Neuronal stem cell (in vitro differentiated cells): Measurements from ENCODE around the gene TLCD3A.
A peak's percentile ranks its signal among the peaks of the same experiment; 100 is the strongest.
"Not testable (repeated sequence)": the region's sequence is repeated elsewhere in the genome, so short reads cannot be mapped to it uniquely, and the experiment has no call there.

Experiments
- DNase-seq: peaks from one replicate; pipeline ENCODE4 v3.0.0-alpha.2; 2013; ENCODE audit warnings: low spot score
- H2AFZ ChIP-seq: one replicate; pipeline ENCODE4 v1.6.1; 2013; ENCODE audit warnings: mild to moderate bottlenecking, low read length, inconsistent platforms
- H2AK5ac ChIP-seq: 2 replicates; pipeline ENCODE4 v1.6.1; 2013; ENCODE audit warnings: low read depth, mild to moderate bottlenecking, inconsistent platforms, low read length, moderate library complexity, mixed read lengths
- H2BK120ac ChIP-seq: 2 replicates; pipeline ENCODE4 v1.6.1; 2013; ENCODE audit warnings: low read depth, mild to moderate bottlenecking, inconsistent platforms, low read length, moderate library complexity, mixed read lengths
- H2BK12ac ChIP-seq: one replicate; pipeline ENCODE4 v1.6.1; 2013; ENCODE audit warnings: low read length, inconsistent platforms
- H2BK15ac ChIP-seq: 2 replicates; pipeline ENCODE4 v1.6.1; 2013; ENCODE audit warnings: mild to moderate bottlenecking, low read length, inconsistent platforms, mixed read lengths
- H2BK5ac ChIP-seq: one replicate; pipeline ENCODE4 v1.6.1; 2013; ENCODE audit warnings: inconsistent platforms, mild to moderate bottlenecking, low read length, moderate library complexity
- H3K14ac ChIP-seq: one replicate; pipeline ENCODE4 v1.6.1; 2013; ENCODE audit warnings: low read length, inconsistent platforms
- H3K18ac ChIP-seq: 2 replicates; pipeline ENCODE4 v1.6.1; 2013; ENCODE audit warnings: low read length, inconsistent platforms
- H3K23ac ChIP-seq: 2 replicates; pipeline ENCODE4 v1.6.1; 2013; ENCODE audit warnings: low read depth, mild to moderate bottlenecking, mixed read lengths, low read length, inconsistent platforms; ENCODE audit not compliant: poor library complexity
- H3K27ac ChIP-seq: replicated peaks from 3 replicates; pipeline ENCODE4 v1.5.1; 2013; ENCODE audit warnings: low read length, inconsistent platforms
- H3K27me3 ChIP-seq, 3 experiments: 2 replicates each; pipeline ENCODE4 v1.6.1; 2013; ENCODE audit warnings: low read length in 3 of 3, mild to moderate bottlenecking in 2 of 3, inconsistent platforms in 1 of 3, low read depth in 1 of 3, mixed read lengths in 1 of 3, moderate library complexity in 1 of 3; ENCODE audit not compliant: control insufficient read depth in 3 of 3, insufficient read depth in 3 of 3
- H3K36me3 ChIP-seq, 2 donors: replicated peaks in 1 of 2; 2 replicates each; pipeline ENCODE4 v1.6.1; 2013; ENCODE audit warnings: low read length in 2 of 2; ENCODE audit not compliant: control insufficient read depth in 2 of 2, insufficient read depth in 2 of 2
- H3K4ac ChIP-seq: 2 replicates; pipeline ENCODE4 v1.6.1; 2013; ENCODE audit warnings: inconsistent platforms, mild to moderate bottlenecking, low read length, moderate library complexity
- H3K4me1 ChIP-seq, 2 donors: 1 replicate in 1 of 2; 2 replicates in 1 of 2; pipeline ENCODE4 v1.6.1; 2013; ENCODE audit warnings: low read length in 2 of 2, low read depth in 1 of 2; ENCODE audit not compliant: control insufficient read depth in 2 of 2, insufficient read depth in 1 of 2
- H3K4me2 ChIP-seq: one replicate; pipeline ENCODE4 v1.6.1; 2013; ENCODE audit warnings: mild to moderate bottlenecking, low read length, inconsistent platforms; ENCODE audit not compliant: insufficient read depth, poor library complexity, severe bottlenecking
- H3K4me3 ChIP-seq, 2 donors: 2 replicates each; pipeline ENCODE4 v1.5.1; 2013; ENCODE audit warnings: low read length in 2 of 2, mild to moderate bottlenecking in 2 of 2, inconsistent platforms in 1 of 2, moderate library complexity in 1 of 2
- H3K79me1 ChIP-seq: one replicate; pipeline ENCODE4 v1.6.1; 2013; ENCODE audit warnings: low read depth, mild to moderate bottlenecking, inconsistent platforms, low read length, moderate library complexity
- H3K9ac ChIP-seq: one replicate; pipeline ENCODE4 v1.6.1; 2013; ENCODE audit warnings: mild to moderate bottlenecking, low read depth, low read length, inconsistent platforms; ENCODE audit not compliant: poor library complexity
- H3K9me3 ChIP-seq, 2 donors: replicated peaks in 1 of 2; 2 replicates each; pipeline versions ENCODE3 to v1.6.1; 2013; ENCODE audit warnings: low read length in 2 of 2, mild to moderate bottlenecking in 2 of 2, inconsistent platforms in 1 of 2, low read depth in 1 of 2, mixed read lengths in 1 of 2, moderate library complexity in 1 of 2; ENCODE audit not compliant: control insufficient read depth in 2 of 2, insufficient read depth in 1 of 2
- H4K8ac ChIP-seq: one replicate; pipeline ENCODE4 v1.6.1; 2013; ENCODE audit warnings: low read depth, mild to moderate bottlenecking, inconsistent platforms, low read length, moderate library complexity
- H4K91ac ChIP-seq: one replicate; pipeline ENCODE4 v1.6.1; 2013; ENCODE audit warnings: low read length, low read depth, mild to moderate bottlenecking, inconsistent platforms; ENCODE audit not compliant: poor library complexity
- WGBS, 2 donors: extraction: QIAGEN DNeasy Blood & Tissue Kit; methylation state at CpG; one replicate each; pipeline ENCODE4 v1.1.7; 2013; ENCODE audit warnings: missing lambda C conversion rate in 2 of 2, mixed read lengths in 1 of 2; ENCODE audit not compliant: insufficient read length in 2 of 2, insufficient replicate concordance in 1 of 2; ENCODE audit errors: extremely low coverage in 2 of 2; 5-methylcytosine and 5-hydroxymethylcytosine counted together

TLCD3A gene

DNA sequence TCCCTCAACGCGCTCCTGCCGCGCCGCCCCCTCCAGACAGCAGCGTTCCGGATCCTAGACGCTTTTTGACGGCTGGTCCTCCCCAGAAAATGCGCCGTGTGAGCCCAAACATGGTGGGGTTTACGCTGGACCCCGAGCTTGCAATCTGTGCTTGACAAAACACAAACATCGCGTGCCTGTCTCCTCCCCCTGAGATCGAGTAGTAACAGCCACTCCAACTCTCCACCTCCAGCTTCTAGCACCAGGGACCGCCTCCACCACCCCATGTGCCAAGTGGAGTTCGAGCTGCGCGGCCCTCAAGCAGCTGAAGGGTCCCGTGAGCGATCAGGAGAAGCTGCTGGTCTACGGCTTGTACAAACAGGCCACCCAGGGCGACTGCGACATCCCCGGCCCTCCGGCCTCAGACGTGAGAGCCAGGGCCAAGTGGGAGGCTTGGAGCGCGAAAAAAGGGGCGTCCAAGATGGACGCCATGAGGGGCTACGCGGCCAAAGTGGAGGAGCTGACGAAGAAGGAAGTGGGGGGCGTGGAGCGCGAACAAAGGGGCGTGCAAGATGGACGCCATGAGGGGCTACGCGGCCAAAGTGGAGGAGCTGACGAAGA lies 20.3 kb downstream of the TLCD3A start:
- Histone ChIP-seq H3K4me2 (peak overlapping the region; percentile 63), H3K9me3 (peaks cover 10 to 18% of the 10 kb centered on the region in 2 donors), H3K14ac (peak overlapping the region; percentile 72), H3K23ac (peak overlapping the region; percentile 74), H2BK5ac (peak overlapping the region; percentile 83), H4K8ac (no peak overlapping the region), H3K27me3 (no peaks in the 10 kb centered on the region), H4K91ac (peak overlapping the region; percentile 47), H3K36me3 (peaks cover 16 to 42% of the 10 kb centered on the region in 2 donors), H3K27ac (no peak overlapping the region), H3K9ac (peak overlapping the region; percentile 37), H2BK15ac (peak overlapping the region; percentile 65), H2AFZ (peak overlapping the region; percentile 95), H3K4me1 (peaks cover 5 to 6% of the 10 kb centered on the region in 2 donors), H3K18ac (peak overlapping the region; percentile 99), H2BK12ac (no peak overlapping the region), H3K4ac (peak overlapping the region; percentile 29), H3K79me1 (peaks cover 12% of the 10 kb centered on the region), H3K4me3 (peak overlapping the region; percentile 69 to 72), H2BK120ac (peak overlapping the region; percentile 13), H2AK5ac (peak overlapping the region; percentile 65)
- no CpG with 5 or more reads among the region's 43 CpGs for WGBS, 2 donors
- DNase-seq: no peak

DNA sequence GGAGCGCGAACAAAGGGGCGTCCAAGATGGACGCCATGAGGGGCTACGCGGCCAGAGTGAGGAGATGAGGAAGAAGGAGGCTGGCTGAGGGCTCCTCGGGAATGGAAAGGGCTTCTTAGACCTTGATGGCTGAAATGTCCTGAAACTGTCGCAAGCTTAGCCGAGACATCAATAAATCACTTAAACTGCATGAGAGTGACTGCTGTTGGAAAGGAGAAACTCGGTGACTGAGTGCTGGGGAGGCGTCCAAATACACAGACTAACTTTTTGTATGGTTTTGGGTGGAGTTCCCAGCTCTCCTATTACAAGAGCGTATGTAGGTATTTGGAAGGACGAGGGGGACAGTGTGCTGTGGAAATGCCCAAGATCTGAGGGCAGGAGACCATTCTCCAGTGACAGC lies 21.0 kb downstream of the TLCD3A start:
- Histone ChIP-seq H2BK12ac (no peak overlapping the region), H4K8ac (no peak overlapping the region), H3K9me3 (peaks cover 6 to 12% of the 10 kb centered on the region in 2 donors), H3K27ac (no peak overlapping the region), H3K4me1 (peaks cover 5 to 6% of the 10 kb centered on the region in 2 donors), H2AFZ (no peak overlapping the region), H3K18ac (no peak overlapping the region), H2BK5ac (no peak overlapping the region), H3K27me3 (no peaks in the 10 kb centered on the region), H3K4me2 (no peak overlapping the region), H3K79me1 (peaks cover 12% of the 10 kb centered on the region), H3K14ac (no peak overlapping the region), H2BK15ac (no peak overlapping the region), H3K4me3 (no peak overlapping the region), H3K36me3 (peaks cover 12 to 42% of the 10 kb centered on the region in 2 donors), H3K9ac (no peak overlapping the region), H2AK5ac (peak overlapping the region; percentile 20), H4K91ac (no peak overlapping the region), H2BK120ac (no peak overlapping the region), H3K4ac (no peak overlapping the region), H3K23ac (no peak overlapping the region)
- WGBS, 2 donors: no CpG with 5 or more reads among the region's 13 CpGs
- DNase-seq: no peak

DNA sequence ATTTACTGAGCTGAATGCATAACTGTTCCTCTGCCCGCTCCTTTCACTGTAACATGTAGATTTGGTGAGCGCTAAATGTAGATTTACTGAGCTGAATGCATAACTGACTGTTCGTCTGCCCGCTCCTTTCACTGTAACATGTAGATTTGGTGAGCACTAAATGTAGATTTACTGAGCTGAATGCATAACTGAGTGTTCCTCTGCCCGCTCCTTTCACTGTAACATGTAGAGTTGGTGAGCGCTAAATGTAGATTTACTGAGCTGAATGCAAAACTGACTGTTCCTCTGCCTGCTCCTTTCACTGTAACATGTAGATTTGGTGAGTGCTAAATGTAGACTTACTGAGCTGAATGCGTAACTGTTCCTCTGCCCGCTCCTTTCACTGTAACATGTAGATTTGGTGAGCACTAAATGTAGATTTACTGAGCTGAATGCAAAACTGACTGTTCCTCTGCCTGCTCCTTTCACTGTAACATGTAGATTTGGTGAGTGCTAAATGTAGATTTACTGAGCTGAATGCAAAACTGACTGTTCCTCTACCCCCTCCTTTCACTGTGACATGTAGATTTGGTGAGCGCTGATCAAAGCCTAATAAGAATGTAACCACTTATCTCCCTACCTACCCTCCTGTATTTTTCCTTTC lies 23.0 kb downstream of the TLCD3A start:
- not testable (repeated sequence) for H3K4me3 ChIP-seq, H2BK12ac ChIP-seq, H2AK5ac ChIP-seq, H3K23ac ChIP-seq, H3K9ac ChIP-seq, H4K91ac ChIP-seq, H3K14ac ChIP-seq, H3K18ac ChIP-seq, H2BK5ac ChIP-seq, H3K9me3 ChIP-seq, H4K8ac ChIP-seq, H3K4me1 ChIP-seq, H3K4me2 ChIP-seq, H2BK120ac ChIP-seq, H2AFZ ChIP-seq, H3K27me3 ChIP-seq, DNase-seq, H2BK15ac ChIP-seq, H3K4ac ChIP-seq, H3K79me1 ChIP-seq
- H3K27ac ChIP-seq: peak overlapping the region; percentile 64
- H3K36me3 ChIP-seq: peaks cover 14 to 50% of the 10 kb centered on the region in 2 donors
- WGBS, 2 donors: no CpG with 5 or more reads among the region's 9 CpGs

DNA sequence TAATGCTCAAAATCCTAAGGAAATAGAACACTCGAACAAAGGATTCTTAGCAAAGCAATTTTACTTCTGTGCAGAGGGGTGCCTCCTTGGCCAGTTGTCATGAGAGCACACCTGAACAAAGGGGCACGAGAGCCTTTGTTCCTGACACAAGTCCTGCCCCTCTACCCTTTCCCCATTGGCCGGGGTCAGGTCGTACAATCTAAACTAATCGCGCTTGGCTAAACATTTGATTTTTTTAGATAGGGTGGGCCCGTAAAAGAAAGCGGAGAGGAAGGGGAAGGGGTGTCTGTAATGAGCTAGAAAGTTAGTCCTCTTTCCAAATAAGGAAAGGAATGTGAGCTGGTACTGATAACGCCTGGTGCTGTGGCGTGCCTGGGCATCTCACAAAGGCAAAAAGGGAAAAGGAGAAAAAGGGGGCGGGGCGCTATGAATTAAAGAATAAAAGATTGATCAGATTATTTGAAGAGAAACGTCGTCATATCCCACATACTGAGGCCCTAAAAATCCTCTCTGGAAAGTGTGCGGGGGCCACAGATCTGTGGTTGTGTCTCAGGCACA lies 23.7 kb downstream of the TLCD3A start:
- peak; percentile 58 for DNase-seq
- H3K27me3 ChIP-seq, H3K18ac ChIP-seq, H2BK15ac ChIP-seq, H2AK5ac ChIP-seq, H2BK12ac ChIP-seq, H2BK120ac ChIP-seq, H4K91ac ChIP-seq, H3K4me2 ChIP-seq, H4K8ac ChIP-seq, H2BK5ac ChIP-seq, H3K4ac ChIP-seq, H3K79me1 ChIP-seq, H3K4me3 ChIP-seq, H2AFZ ChIP-seq, H3K9ac ChIP-seq, H3K9me3 ChIP-seq, H3K23ac ChIP-seq, H3K4me1 ChIP-seq, H3K14ac ChIP-seq: not testable (repeated sequence)
- Histone ChIP-seq H3K36me3 (peaks cover 18 to 57% of the 10 kb centered on the region in 2 donors), H3K27ac (peak overlapping the region; percentile 84)
- WGBS, 2 donors: no CpG with 5 or more reads among the region's 15 CpGs
